IMR-90 (cell line): ENCODE measurements around the gene GDF10. TPM values are rescaled to one million over a fixed set of nuclear protein-coding genes. Genes with fewer than 3 reads are reported as not detected.

Experiments
- ATAC-seq: fragments of 200-7000 bp; cut with Tn5 transposase; 2 replicates; pipeline ENCODE4 v1.9.1; 2020; ENCODE audit warnings: low read depth, mild to moderate bottlenecking, moderate library complexity
- BruUV-seq: library from RNA; stranded (reverse); fragments of 400-500 nt; replicated peaks from 2 replicates; lab custom pipeline; 2021; lab: Mats Ljungman, UMichigan
- CTCF ChIA-PET: fragments of 300-600 bp; formaldehyde crosslinking; extraction: SDS; loops from one replicate; lab custom pipeline; 2021; ENCODE audit warnings: antibody characterized with exemption; lab: Yijun Ruan, JAX
- POLR2A ChIA-PET: fragments of 300-600 bp; sonication (Branson Sonifier 250); formaldehyde crosslinking; loops from one replicate; lab custom pipeline; 2022; ENCODE audit warnings: antibody characterized with exemption; ENCODE audit not compliant: unreplicated experiment; lab: Charles Lee
- DNase-seq: peaks from one replicate; pipeline ENCODE4 v3.0.0; 2013
- H2AFZ ChIP-seq: replicated peaks from 2 replicates; pipeline ENCODE3; 2013; ENCODE audit warnings: low read length, mild to moderate bottlenecking; ENCODE audit not compliant: poor library complexity
- H2AK5ac ChIP-seq: 2 replicates; pipeline ENCODE4 v1.6.1; 2013; ENCODE audit warnings: low read depth, low read length, inconsistent platforms
- H2AK9ac ChIP-seq: replicated peaks from 2 replicates; pipeline ENCODE3; 2013; ENCODE audit warnings: mild to moderate bottlenecking, low read depth, low read length, moderate library complexity; ENCODE audit not compliant: poor library complexity
- H2BK120ac ChIP-seq: 2 replicates; pipeline ENCODE4 v1.6.1; 2013; ENCODE audit warnings: low read depth, low read length, inconsistent platforms
- H2BK15ac ChIP-seq: 3 replicates; pipeline ENCODE4 v1.6.1; 2013; ENCODE audit warnings: low read depth, low read length, inconsistent platforms
- H2BK20ac ChIP-seq: 2 replicates; pipeline ENCODE4 v1.6.1; 2013; ENCODE audit warnings: low read depth, mild to moderate bottlenecking, inconsistent platforms, low read length, moderate library complexity
- H2BK5ac ChIP-seq: 2 replicates; pipeline ENCODE4 v1.6.1; 2013; ENCODE audit warnings: mild to moderate bottlenecking, low read depth, low read length, inconsistent platforms; ENCODE audit not compliant: poor library complexity, severe bottlenecking
- H3K14ac ChIP-seq: replicated peaks from 2 replicates; pipeline ENCODE4 v1.6.1; 2013; ENCODE audit warnings: low read depth, low read length, inconsistent platforms
- H3K18ac ChIP-seq: 2 replicates; pipeline ENCODE4 v1.6.1; 2013; ENCODE audit warnings: low read depth, low read length, control low read depth
- H3K23ac ChIP-seq: 2 replicates; pipeline ENCODE4 v1.6.1; 2013; ENCODE audit warnings: low read depth, low read length, inconsistent platforms
- H3K27ac ChIP-seq: 2 replicates; pipeline ENCODE4 v1.5.1; 2013; ENCODE audit warnings: mild to moderate bottlenecking, control low read depth, low read length; ENCODE audit not compliant: insufficient read depth
- H3K27me3 ChIP-seq: 2 replicates; pipeline ENCODE4 v1.6.1; 2013; ENCODE audit warnings: low read length; ENCODE audit not compliant: control insufficient read depth, insufficient read depth
- H3K36me3 ChIP-seq: 2 replicates; pipeline ENCODE4 v1.6.1; 2013; ENCODE audit warnings: low read length, mixed read lengths; ENCODE audit not compliant: control insufficient read depth, insufficient read depth
- H3K4ac ChIP-seq: 2 replicates; pipeline ENCODE4 v1.6.1; 2013; ENCODE audit warnings: low read depth, low read length, inconsistent platforms
- H3K4me1 ChIP-seq: 2 replicates; pipeline ENCODE4 v1.6.1; 2013; ENCODE audit warnings: low read length, mixed read lengths; ENCODE audit not compliant: control insufficient read depth, insufficient read depth
- H3K4me2 ChIP-seq: 2 replicates; pipeline ENCODE4 v1.6.1; 2013; ENCODE audit warnings: low read depth, mild to moderate bottlenecking, control low read depth, low read length, moderate library complexity
- H3K4me3 ChIP-seq: 2 replicates; pipeline ENCODE4 v1.5.1; 2013; ENCODE audit warnings: low read depth, mild to moderate bottlenecking, control low read depth, low read length, moderate library complexity; ENCODE audit not compliant: insufficient read depth
- H3K56ac ChIP-seq: 2 replicates; pipeline ENCODE4 v1.6.1; 2013; ENCODE audit warnings: low read length, inconsistent platforms; ENCODE audit not compliant: insufficient read depth; ENCODE audit errors: extremely low read depth
- H3K79me1 ChIP-seq, 2 experiments: 2 replicates each; pipeline ENCODE4 v1.6.1; 2013; ENCODE audit warnings: low read length in 2 of 2, inconsistent platforms in 1 of 2, low read depth in 1 of 2
- H3K9ac ChIP-seq: 2 replicates; pipeline ENCODE4 v1.6.1; 2013; ENCODE audit warnings: low read depth, low read length, control low read depth
- H3K9me1 ChIP-seq: 2 replicates; pipeline ENCODE4 v1.6.1; 2013; ENCODE audit warnings: low read length, inconsistent platforms; ENCODE audit not compliant: insufficient read depth
- H3K9me3 ChIP-seq: 2 replicates; pipeline ENCODE4 v1.6.1; 2013; ENCODE audit warnings: low read length; ENCODE audit not compliant: control insufficient read depth, insufficient read depth
- H4K20me1 ChIP-seq: 2 replicates; pipeline ENCODE4 v1.6.1; 2013; ENCODE audit warnings: low read length, inconsistent platforms; ENCODE audit not compliant: insufficient read depth
- H4K5ac ChIP-seq: 2 replicates; pipeline ENCODE4 v1.6.1; 2013; ENCODE audit warnings: mild to moderate bottlenecking, low read depth, low read length, control low read depth
- H4K8ac ChIP-seq, 2 experiments: 2 replicates each; pipeline ENCODE4 v1.6.1; 2013; ENCODE audit warnings: low read depth in 2 of 2, low read length in 2 of 2, control low read depth in 1 of 2, inconsistent platforms in 1 of 2
- H4K91ac ChIP-seq: 2 replicates; pipeline ENCODE4 v1.6.1; 2013; ENCODE audit warnings: low read depth, low read length, inconsistent platforms; ENCODE audit not compliant: insufficient read depth
- BHLHE40 ChIP-seq: fragments of 150-350 bp; IDR thresholded peaks from 2 replicates; pipeline ENCODE4 v1.6.1; 2016; ENCODE audit warnings: mild to moderate bottlenecking, low read depth, low read length
- CHD1 ChIP-seq: IDR thresholded peaks from 2 replicates; pipeline ENCODE4 v1.6.1; 2012; ENCODE audit warnings: low read depth, low read length, improper control_type of control experiment
- CTCF ChIP-seq: conservative IDR thresholded peaks from 2 replicates; pipeline ENCODE4 v1.5.1; 2012; ENCODE audit warnings: mild to moderate bottlenecking, low read depth, low read length, improper control_type of control experiment
- ELK1 ChIP-seq: fragments of 150-350 bp; IDR thresholded peaks from 2 replicates; pipeline ENCODE4 v1.6.1; 2016; ENCODE audit warnings: low read depth, mild to moderate bottlenecking, low read length, moderate library complexity, borderline replicate concordance
- FOS ChIP-seq: fragments of 150-350 bp; IDR thresholded peaks from 2 replicates; pipeline ENCODE4 v1.6.1; 2016; ENCODE audit warnings: low read depth, low read length
- MAFK ChIP-seq: IDR thresholded peaks from 2 replicates; pipeline ENCODE4 v1.6.1; 2012; ENCODE audit warnings: low read depth, low read length, improper control_type of control experiment
- NFE2L2 ChIP-seq: fragments of 150-350 bp; IDR thresholded peaks from 2 replicates; pipeline ENCODE4 v1.6.1; 2016; ENCODE audit warnings: low read depth, mild to moderate bottlenecking, low read length
- POLR2A ChIP-seq: IDR thresholded peaks from 2 replicates; pipeline ENCODE4 v1.6.1; 2012; ENCODE audit warnings: mild to moderate bottlenecking, low read depth, low read length
- RAD21 ChIP-seq: IDR thresholded peaks from 2 replicates; pipeline ENCODE4 v1.6.1; 2012; ENCODE audit warnings: low read length, improper control_type of control experiment
- RFX5 ChIP-seq: IDR thresholded peaks from 2 replicates; pipeline ENCODE4 v1.8.0; 2012; ENCODE audit warnings: low read depth, mild to moderate bottlenecking, low read length, moderate library complexity
- WGBS, 2 experiments: methylation state at CpG; one replicate each; pipeline versions ENCODE4 v1.1.5 to v1.1.7; 2013; ENCODE audit warnings: missing lambda C conversion rate in 2 of 2; ENCODE audit not compliant: insufficient read length in 1 of 2; ENCODE audit errors: extremely low coverage in 2 of 2; 5-methylcytosine and 5-hydroxymethylcytosine counted together
- dilution Hi-C: fragments of 300-500 bp; cut with HindIII; formaldehyde crosslinking; loops from one replicate; pipeline ENCODE4 v1.14.3; 2018; ENCODE audit warnings: low sequenced_read_pairs; ENCODE audit not compliant: unreplicated experiment
- in situ Hi-C: fragments of 300-500 bp; cut with MboI; formaldehyde crosslinking; loops from 3 replicates; pipeline ENCODE4 v1.14.3; 2019; ENCODE audit warnings: low sequenced_read_pairs, inconsistent platforms, mixed read lengths
- intact Hi-C: fragments of 100-400 bp; cut with micrococcal nuclease; formaldehyde crosslinking; loops from 2 replicates; pipeline ENCODE4 v1.10.0; 2022
- polyA plus RNA-seq, 3 experiments: library from polyadenylated mRNA; depleted of rRNA; stranded (reverse); fragments of >200 nt; gene quantifications; 2 replicates each; pipeline ENCODE4 v1.2.3, GENCODE V29; 2012; ENCODE audit warnings: low replicate concordance in 1 of 3
- total RNA-seq: library from RNA; depleted of rRNA; stranded (reverse); fragments of >200 nt; gene quantifications from 2 replicates; pipeline ENCODE4 v1.2.3, GENCODE V29; 2012

Gene GDF10
- total and polyA plus RNA-seq, 2 of the 4 experiments (the other 2 are of a cell fraction) = 0.34 TPM; not detected in 1

- H3K9ac ChIP-seq = no peak overlapping the region
- H3K4ac ChIP-seq = no peak overlapping the region
- H3K27ac ChIP-seq = no peak overlapping the region
- in situ Hi-C loops (no loop called here), dilution Hi-C loops (no loop called here), intact Hi-C loops (no loop called here)
- POLR2A ChIA-PET = no interaction called here
- no peak overlapping the region for H2AFZ ChIP-seq
- no peak for TF ChIP-seq POLR2A
- no peak for TF ChIP-seq RAD21
- no peak for TF ChIP-seq NFE2L2
- no peak for TF ChIP-seq CHD1
- TF ChIP-seq ELK1 = no peak
- TF ChIP-seq BHLHE40 = no peak
- TF ChIP-seq CTCF = no peak
- no peak for TF ChIP-seq FOS
- no peak for TF ChIP-seq MAFK
- no peak for TF ChIP-seq RFX5
- WGBS, 2 experiments = 83% methylated on average over 3 of the region's 5 CpGs; no CpG with 5 or more reads in 1 of the 2 experiments
- no peak overlapping the region for H3K18ac ChIP-seq
- H3K9me1 ChIP-seq = no peaks in the 10 kb centered on the region
- H4K5ac ChIP-seq = no peak overlapping the region
- no peak overlapping the region for H2BK15ac ChIP-seq
- no peak overlapping the region for H3K14ac ChIP-seq
- H2AK9ac ChIP-seq = no peak overlapping the region
- no peak for DNase-seq
- no peak overlapping the region for H2BK5ac ChIP-seq
- no peaks in the 10 kb centered on the region for H3K36me3 ChIP-seq
- no peak overlapping the region for H2AK5ac ChIP-seq
- no peaks in the 10 kb centered on the region for H4K20me1 ChIP-seq
- H3K4me3 ChIP-seq = no peak overlapping the region
- H3K9me3 ChIP-seq = no peaks in the 10 kb centered on the region; the same call in 1 of the 2 replicates
- no peak overlapping the region for H4K8ac ChIP-seq
- ATAC-seq = no peak
- no peak overlapping the region for H2BK120ac ChIP-seq
- no peaks in the 10 kb centered on the region for H3K79me1 ChIP-seq
- peaks cover 67% of the 10 kb centered on the region for H3K27me3 ChIP-seq
- CTCF ChIA-PET = interaction anchor here (1.2 kb wide), 1 partner anchor 16 kb away, joined by 3 read pairs; no protein-coding TSS in a partner anchor
- H3K56ac ChIP-seq = no peak overlapping the region
- no peak overlapping the region for H3K4me2 ChIP-seq
- no peak overlapping the region for H2BK20ac ChIP-seq
- H3K4me1 ChIP-seq = no peaks in the 10 kb centered on the region; the same call in 1 of the 2 replicates
- H4K91ac ChIP-seq = no peak overlapping the region
- H3K23ac ChIP-seq = no peak overlapping the region
- no TSS peak for BruUV-seq
Observed at GRCh38 chr10:47295411-47295810, 4.6 kb upstream of the GDF10 start.
